Gastrocnemius medialis (tissue), 4 donors: ENCODE measurements around the gene NAV1.

Experiments used
- POLR2A ChIP-seq, 2 donors: fragments of 450-650 bp; IDR thresholded peaks; one replicate each; pipeline ENCODE4 v1.6.1; 2017; ENCODE audit warnings: antibody characterized with exemption in 2 of 2, mild to moderate bottlenecking in 2 of 2, moderate library complexity in 2 of 2
- TF ChIP-seq, protein P1 (sequence below), 5 experiments: fragments of 450-650 bp in 3 of 5; fragments of 200-600 bp in 2 of 5; sonication (generic) in 2 of 5; IDR thresholded peaks in 4 of 5; conservative IDR thresholded peaks in 1 of 5; 1 replicate in 4 of 5; 2 replicates in 1 of 5; pipeline ENCODE4 v1.5.1; 2016 to 2019; ENCODE audit warnings: antibody characterized with exemption in 5 of 5, mild to moderate bottlenecking in 3 of 5, moderate library complexity in 3 of 5

DNA sequence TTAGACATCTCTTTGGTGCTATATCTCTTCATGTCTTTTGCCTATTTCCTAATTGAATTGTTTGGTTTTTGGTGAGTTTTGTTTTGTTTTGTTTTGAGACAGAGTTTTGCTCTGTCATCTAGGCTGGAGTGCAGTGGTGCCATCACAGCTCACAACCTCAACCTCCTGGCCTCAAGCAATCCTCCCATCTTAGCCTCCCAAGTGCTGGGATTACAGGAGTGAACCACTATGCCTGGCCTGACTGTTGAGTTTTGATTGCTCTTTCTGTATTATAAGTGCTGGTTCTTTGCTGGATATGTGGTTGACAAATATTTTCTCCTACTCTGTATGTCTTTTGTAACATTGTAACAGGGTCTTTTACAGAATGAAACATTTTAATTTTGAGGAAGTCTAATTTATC lies 38.0 kb downstream of the NAV1 start:
- TF ChIP-seq, protein P1, sequence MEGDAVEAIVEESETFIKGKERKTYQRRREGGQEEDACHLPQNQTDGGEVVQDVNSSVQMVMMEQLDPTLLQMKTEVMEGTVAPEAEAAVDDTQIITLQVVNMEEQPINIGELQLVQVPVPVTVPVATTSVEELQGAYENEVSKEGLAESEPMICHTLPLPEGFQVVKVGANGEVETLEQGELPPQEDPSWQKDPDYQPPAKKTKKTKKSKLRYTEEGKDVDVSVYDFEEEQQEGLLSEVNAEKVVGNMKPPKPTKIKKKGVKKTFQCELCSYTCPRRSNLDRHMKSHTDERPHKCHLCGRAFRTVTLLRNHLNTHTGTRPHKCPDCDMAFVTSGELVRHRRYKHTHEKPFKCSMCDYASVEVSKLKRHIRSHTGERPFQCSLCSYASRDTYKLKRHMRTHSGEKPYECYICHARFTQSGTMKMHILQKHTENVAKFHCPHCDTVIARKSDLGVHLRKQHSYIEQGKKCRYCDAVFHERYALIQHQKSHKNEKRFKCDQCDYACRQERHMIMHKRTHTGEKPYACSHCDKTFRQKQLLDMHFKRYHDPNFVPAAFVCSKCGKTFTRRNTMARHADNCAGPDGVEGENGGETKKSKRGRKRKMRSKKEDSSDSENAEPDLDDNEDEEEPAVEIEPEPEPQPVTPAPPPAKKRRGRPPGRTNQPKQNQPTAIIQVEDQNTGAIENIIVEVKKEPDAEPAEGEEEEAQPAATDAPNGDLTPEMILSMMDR (IDR thresholded peaks at IDR 0.05 in 4 of 5, conservative IDR thresholded peaks at IDR 0.05 in 1 of 5) = no peak
- no peak for TF ChIP-seq POLR2A (IDR thresholded peaks at IDR 0.05)
